IPS DF 6.9 (cell line): ENCODE data around the gene VTA1.

Experiments used
- DNase-seq: peaks from one replicate; pipeline ENCODE4 v3.0.0-alpha.2; 2013; ENCODE audit warnings: low read depth, low spot score
- H3K27ac ChIP-seq: one replicate; pipeline ENCODE4 v1.5.1; 2013; ENCODE audit warnings: low read length, control low read depth
- H3K27me3 ChIP-seq: 2 replicates; pipeline ENCODE4 v1.6.1; 2013; ENCODE audit warnings: mild to moderate bottlenecking, low read length; ENCODE audit not compliant: control insufficient read depth, insufficient read depth
- H3K36me3 ChIP-seq: 2 replicates; pipeline ENCODE4 v1.6.1; 2013; ENCODE audit warnings: low read length; ENCODE audit not compliant: control insufficient read depth, insufficient read depth
- H3K4me1 ChIP-seq: 2 replicates; pipeline ENCODE4 v1.6.1; 2013; ENCODE audit warnings: low read length; ENCODE audit not compliant: control insufficient read depth, insufficient read depth
- H3K4me3 ChIP-seq: 2 replicates; pipeline ENCODE4 v1.5.1; 2013; ENCODE audit warnings: mild to moderate bottlenecking, low read length
- H3K9me3 ChIP-seq: 2 replicates; pipeline ENCODE4 v1.6.1; 2013; ENCODE audit warnings: low read length, inconsistent platforms; ENCODE audit not compliant: control insufficient read depth, insufficient read depth
- WGBS: extraction: QIAGEN DNeasy Blood & Tissue Kit; methylation state at CpG from one replicate; pipeline ENCODE4 v1.1.7; 2013; ENCODE audit warnings: mixed read lengths, missing lambda C conversion rate; ENCODE audit not compliant: insufficient read length, insufficient coverage; 5-methylcytosine and 5-hydroxymethylcytosine counted together

VTA1 gene

DNA sequence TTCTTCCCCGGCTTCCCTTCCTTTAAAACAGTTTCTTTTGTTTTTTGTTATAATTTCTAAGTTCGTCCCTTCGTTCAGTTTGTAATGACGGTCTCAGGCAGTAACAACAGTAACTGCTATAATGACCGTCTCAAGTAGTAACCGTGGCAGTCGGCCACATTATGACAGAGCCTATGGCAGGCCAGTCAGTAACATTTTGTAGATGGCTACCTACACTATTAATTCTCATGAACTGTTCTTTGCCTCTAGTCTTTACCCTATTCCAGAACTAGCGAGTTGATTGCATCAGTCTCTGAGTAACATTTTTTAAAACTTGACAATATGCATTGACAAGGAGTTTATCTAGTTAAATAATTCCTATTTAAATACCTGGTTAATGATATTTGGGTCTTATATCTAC is 111.7 kb downstream of the VTA1 start:
- H3K9me3 ChIP-seq: no peaks in the 10 kb centered on the region
- H3K27ac ChIP-seq: no peak overlapping the region
- H3K36me3 ChIP-seq: no peaks in the 10 kb centered on the region
- H3K4me3 ChIP-seq: no peak overlapping the region
- DNase-seq: no peak
- no CpG with 5 or more reads among the region's 8 CpGs for WGBS
- H3K27me3 ChIP-seq: no peaks in the 10 kb centered on the region
- no peaks in the 10 kb centered on the region for H3K4me1 ChIP-seq

- Histone ChIP-seq H3K9me3 (no peaks in the 10 kb centered on the region), H3K27ac (no peak overlapping the region), H3K4me1 (no peaks in the 10 kb centered on the region), H3K36me3 (no peaks in the 10 kb centered on the region), H3K4me3 (no peak overlapping the region), H3K27me3 (no peaks in the 10 kb centered on the region)
- WGBS: no CpG with 5 or more reads among the region's 3 CpGs
- no peak for DNase-seq
Observed at GRCh38 chr6:142260748-142261147, 113.7 kb downstream of the VTA1 start.

GRCh38 chr6:142262231-142262630 is 115.2 kb downstream of the VTA1 start:
- no peaks in the 10 kb centered on the region for H3K4me1 ChIP-seq
- no peak overlapping the region for H3K4me3 ChIP-seq
- H3K27ac ChIP-seq: no peak overlapping the region
- H3K36me3 ChIP-seq: no peaks in the 10 kb centered on the region
- DNase-seq: no peak
- no peaks in the 10 kb centered on the region for H3K9me3 ChIP-seq
- no peaks in the 10 kb centered on the region for H3K27me3 ChIP-seq

GRCh38 chr6:142265476-142265875 is 118.4 kb downstream of the VTA1 start:
- WGBS: no CpG with 5 or more reads among the region's 1 CpG
- no peaks in the 10 kb centered on the region for H3K27me3 ChIP-seq
- H3K36me3 ChIP-seq: no peaks in the 10 kb centered on the region
- H3K27ac ChIP-seq: no peak overlapping the region
- H3K9me3 ChIP-seq: no peaks in the 10 kb centered on the region
- DNase-seq: no peak
- H3K4me3 ChIP-seq: no peak overlapping the region
- no peaks in the 10 kb centered on the region for H3K4me1 ChIP-seq

DNA sequence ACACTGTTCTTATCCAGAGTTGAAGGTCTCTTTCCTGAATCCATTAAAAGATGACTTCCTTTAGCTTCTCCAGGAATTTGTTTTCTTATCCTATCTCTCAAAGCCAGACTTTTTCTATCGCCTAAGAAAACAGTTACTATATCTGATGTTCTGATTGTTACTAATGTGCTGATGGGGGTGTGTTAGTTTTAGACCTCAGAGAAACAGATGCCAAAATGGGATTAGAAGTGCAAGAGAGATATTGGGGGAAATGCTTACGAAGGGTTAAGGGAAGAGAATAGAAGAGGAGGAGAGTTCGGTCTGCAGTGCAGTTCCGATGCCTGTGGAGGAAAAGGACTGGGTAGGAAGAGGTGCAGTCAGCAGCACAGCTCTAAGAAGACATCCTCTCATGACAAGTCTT is 119.0 kb downstream of the VTA1 start:
- H3K9me3 ChIP-seq: no peaks in the 10 kb centered on the region
- no peak overlapping the region for H3K4me3 ChIP-seq
- H3K36me3 ChIP-seq: no peaks in the 10 kb centered on the region
- no peak overlapping the region for H3K27ac ChIP-seq
- 100% methylated on average over 1 of the region's 4 CpGs for WGBS
- H3K27me3 ChIP-seq: no peaks in the 10 kb centered on the region
- H3K4me1 ChIP-seq: no peaks in the 10 kb centered on the region
- DNase-seq: no peak

DNA sequence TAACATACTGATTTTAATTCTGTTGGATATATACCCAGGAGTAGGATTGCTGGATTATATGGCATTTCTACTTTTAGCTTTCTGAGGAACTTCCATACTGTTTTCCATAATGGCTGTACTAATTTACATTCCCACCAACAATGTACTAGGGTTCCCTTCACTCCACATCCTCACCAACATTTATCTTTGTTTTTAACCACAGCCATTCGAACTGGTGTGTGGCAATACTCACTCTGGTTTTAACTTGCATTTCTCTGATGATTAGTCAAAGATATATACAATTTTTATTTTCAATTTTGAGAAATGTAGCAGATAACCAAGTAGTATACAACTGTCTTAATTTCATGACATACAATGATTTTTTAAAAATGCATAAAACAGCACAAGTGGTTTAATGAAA is 124.4 kb downstream of the VTA1 start:
- Histone ChIP-seq H3K36me3 (no peaks in the 10 kb centered on the region), H3K9me3 (no peaks in the 10 kb centered on the region), H3K4me3 (no peak overlapping the region), H3K27ac (no peak overlapping the region), H3K4me1 (no peaks in the 10 kb centered on the region; the same call in 1 of the 2 replicates), H3K27me3 (no peaks in the 10 kb centered on the region)
- no peak for DNase-seq
- no CpG with 5 or more reads among the region's 1 CpG for WGBS
